NK-92 (cell line): Measurements from ENCODE around the gene PRSS8.

ENCODE experiments used
- DNase-seq: peaks from one replicate; lab custom pipeline; 2025; ENCODE audit not compliant: unreplicated experiment; lab: John Stamatoyannopoulos, UW

Gene PRSS8

GRCh38 chr16:31083556-31083955 is 52.0 kb downstream of the PRSS8 start:
- DNase-seq: no peak

- no peak for DNase-seq
Measured at GRCh38 chr16:31083081-31083480, 52.4 kb downstream of the PRSS8 start.

GRCh38 chr16:31082368-31083045 is 53.0 kb downstream of the PRSS8 start:
- DNase-seq: no peak
